HG02852 (cell line): ENCODE results near the gene DCUN1D2.
A peak's percentile ranks its signal among the peaks of the same experiment; 100 is the strongest.
"Not testable (repeated sequence)": the region's sequence is repeated elsewhere in the genome, so short reads cannot be mapped to it uniquely, and the experiment has no call there.

ENCODE experiments used
- ATAC-seq: cut with Tn5 transposase; IDR thresholded peaks from one replicate; pipeline ENCODE4 v1.9.1; 2021; ENCODE audit warnings: mild to moderate bottlenecking, moderate library complexity; ENCODE audit not compliant: unreplicated experiment

The DCUN1D2 gene

DNA sequence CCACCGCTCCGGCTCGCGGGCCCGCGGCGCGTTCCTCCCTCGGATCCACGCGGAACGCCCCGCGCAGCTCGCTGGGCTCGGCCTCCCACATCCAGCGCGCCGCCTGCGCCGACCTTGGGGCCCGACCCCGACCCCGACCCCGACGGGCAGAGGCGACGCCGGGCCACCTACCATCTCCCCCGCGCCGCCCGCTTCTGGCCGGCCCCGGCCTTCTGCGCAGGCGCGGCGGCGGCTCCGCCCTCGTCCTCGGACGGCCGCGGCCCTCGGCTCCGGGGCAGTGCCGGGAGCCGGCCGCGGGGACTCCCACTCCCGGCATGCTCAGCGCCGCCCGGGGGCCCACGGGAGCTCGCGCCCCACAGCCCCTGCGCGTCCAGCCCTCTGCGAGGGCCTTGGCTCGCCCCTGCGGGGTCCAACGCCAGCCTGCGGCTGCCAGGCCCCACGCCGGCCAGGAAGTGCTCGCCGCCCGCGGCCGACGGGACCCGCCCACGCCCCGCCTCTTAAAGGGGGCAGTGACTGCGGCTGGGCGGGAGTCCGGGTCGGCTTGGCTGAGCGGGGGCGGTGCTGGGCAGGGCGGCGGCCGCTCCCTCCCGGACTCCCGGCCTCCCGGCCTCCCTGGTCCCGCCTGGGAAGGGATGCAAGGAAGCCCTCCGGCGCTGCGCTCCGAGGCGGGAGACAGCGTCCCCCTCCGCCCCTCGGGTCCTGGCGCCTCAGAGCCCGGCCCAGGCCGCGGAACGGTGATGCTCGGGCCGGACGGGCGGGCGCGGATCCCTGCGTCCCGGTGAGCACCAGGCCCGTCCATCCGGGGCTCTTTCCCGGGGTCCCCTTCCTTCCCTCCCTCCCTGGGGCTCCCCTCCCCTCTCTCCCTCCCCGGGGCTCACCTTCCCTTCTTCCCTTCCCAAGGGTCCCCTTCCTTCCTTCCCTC, at the start of gene DCUN1D2:
TSS of gene DCUN1D2 (minus strand) at position 216 of the 922 bp plus-strand sequence. CDS start at position 174, 42 bp downstream.
- peak; percentile 71 for ATAC-seq

DNA sequence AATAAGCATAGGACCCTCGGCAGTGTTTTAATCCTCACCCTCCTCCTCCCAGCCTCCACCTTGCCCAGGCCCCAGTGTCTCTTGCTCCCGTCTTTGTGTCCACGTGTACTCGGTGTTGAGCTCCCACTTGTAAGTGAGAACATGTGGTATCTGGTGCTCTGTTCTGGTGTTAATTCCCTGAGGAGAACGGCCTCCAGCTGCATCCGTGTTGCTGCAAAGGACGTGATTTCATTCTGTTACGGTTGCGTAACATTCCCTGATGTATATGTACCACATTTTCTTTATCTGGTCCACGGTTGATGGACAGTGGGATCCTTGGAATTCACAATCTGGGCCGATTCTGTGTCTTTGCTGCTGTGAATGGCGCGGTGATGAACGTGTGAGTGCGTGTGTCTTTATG, 49.3 kb upstream of the DCUN1D2 start:
- ATAC-seq, result no peak

DNA sequence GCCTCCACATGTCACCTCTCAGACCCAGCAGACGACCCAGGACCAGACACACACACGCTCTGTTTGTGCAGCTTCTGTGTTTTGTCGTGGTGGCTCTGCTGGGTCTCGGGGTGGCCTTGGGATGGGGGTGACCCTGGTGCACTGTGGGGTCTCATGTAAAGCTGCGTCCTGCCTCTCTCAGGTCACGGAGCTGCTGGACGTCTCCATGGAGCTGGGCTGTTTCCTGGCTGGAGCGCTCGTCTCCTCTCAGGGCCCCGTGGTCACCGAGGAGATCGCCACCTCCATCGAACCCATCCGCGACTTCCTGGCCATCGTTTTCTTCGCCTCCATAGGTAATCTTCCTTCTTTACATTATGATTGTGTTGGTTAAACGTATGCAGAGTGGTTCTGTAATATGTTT, 48.7 kb upstream of the DCUN1D2 start:
- no peak for ATAC-seq

GRCh38 chr13:113538689-113539058, 48.2 kb upstream of the DCUN1D2 start:
- ATAC-seq, result no peak

DNA sequence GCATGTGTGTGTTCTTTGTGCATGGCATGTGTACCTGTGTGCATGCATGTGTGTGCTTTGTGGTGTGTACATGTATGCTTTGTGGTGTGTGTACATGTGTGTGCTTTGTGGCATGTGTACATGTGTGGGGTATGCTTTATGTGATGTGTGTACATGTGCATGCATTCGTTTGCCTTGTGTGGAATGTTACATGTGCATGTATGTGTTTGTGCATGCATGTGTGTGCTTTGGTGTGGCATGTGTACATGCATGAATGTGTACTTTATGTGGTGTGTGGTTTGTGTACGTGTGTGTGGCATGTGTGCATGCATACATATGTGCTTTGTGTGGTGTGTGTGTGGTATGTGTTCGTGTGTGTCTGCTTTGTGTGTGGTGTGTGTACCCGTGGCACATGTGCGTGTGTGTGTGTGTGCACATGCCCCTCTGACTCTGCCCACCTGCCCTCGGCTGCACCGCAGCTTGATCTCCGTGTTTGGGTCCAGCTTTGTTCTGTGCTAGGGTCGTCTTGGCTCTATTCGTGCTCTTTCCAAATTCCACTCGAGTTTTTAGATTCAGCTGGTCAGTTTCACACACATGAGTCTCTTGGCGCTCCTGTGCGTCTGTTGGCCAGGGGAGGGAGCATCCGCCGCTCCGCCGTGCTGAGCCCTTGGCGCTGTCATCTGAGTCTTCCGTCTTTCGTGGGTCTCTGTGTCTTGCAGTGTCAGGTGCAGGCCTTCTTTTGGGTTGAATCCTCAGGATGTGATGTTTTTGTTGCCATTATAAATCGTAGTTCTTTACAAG, 47.6 kb upstream of the DCUN1D2 start:
- ATAC-seq, result no peak

- ATAC-seq, result no peak
These were observed 46.7 kb upstream of the DCUN1D2 start for GRCh38 chr13:113537205-113537604.

GRCh38 chr13:113536461-113537110, 46.1 kb upstream of the DCUN1D2 start:
- ATAC-seq, result no peak

- ATAC-seq, result no peak
These were observed 44.9 kb upstream of the DCUN1D2 start for GRCh38 chr13:113535381-113535781.

GRCh38 chr13:113534236-113534860, 43.8 kb upstream of the DCUN1D2 start:
- ATAC-seq, result no peak

GRCh38 chr13:113533161-113533840, 42.8 kb upstream of the DCUN1D2 start:
- no peak for ATAC-seq

DNA sequence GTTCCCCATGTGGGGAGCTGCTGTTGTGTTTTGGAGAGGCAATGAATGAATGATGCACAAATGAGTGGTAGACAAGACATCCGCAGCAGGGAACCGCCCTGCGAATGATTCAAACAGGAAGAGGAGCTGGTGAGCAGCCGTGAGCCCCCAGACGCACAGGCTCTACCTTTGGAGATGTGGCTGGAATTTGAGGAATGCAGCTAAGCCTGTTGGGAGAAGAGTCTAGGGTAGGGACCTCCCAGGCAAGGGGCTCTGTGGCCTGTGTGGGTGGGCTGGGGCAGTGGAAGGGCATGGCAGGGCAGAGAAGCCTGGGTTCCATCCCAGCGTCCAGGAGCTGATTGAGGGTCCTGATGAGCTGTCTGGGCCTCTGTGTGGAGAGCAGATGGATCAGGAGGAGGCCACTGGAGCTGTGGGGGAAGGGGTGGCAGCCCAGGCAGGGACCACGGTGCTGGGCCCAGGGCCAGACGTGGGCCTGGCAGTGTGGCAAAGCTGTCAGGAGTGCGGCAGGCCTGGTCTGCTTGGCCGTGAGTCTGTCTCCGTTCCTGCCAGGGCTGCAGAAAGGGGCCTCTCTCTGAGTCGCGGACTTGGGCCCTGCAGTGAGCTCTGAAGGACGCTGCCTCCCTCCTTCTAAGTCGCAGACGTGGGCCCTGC, 41.8 kb upstream of the DCUN1D2 start:
- no peak for ATAC-seq

- ATAC-seq, result no peak
These were observed 40.7 kb upstream of the DCUN1D2 start for GRCh38 chr13:113531041-113531873.

GRCh38 chr13:113528813-113529180, 38.3 kb upstream of the DCUN1D2 start:
- no peak for ATAC-seq

DNA sequence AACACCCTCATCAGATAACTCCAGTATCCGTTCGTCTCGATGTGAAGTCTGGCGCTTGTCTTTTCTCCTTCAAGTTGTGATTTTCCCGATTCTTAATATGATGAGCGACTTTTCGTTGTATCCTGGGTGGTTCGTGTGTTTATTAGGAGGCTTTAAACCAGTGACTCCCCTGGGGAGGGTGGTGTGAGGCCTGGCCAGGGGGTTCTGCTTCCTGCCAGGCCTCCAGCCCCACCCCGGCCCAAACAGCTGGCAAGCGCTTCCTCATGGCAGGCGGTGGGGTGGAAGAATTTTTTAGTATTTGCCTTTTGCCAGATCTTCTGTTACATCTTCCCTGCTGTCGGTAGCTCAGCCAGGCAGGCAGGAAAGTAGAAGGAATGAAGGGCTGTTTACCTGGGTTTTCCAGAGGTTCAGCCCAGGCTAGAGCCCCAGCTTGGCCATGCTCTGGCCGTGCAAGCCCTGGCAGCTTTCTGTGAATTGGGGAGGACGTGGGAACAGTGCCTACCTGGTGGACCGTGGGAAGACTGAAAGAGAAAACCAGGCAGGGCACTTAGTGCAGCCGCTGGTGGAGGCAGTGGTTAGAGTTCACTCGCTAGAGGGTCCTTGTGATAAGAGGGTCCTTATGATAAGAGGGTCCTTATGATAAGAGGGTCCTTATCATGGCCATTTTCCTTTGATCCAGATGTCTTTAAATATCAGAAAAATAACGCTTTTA, 37.7 kb upstream of the DCUN1D2 start:
- no peak for ATAC-seq

DNA sequence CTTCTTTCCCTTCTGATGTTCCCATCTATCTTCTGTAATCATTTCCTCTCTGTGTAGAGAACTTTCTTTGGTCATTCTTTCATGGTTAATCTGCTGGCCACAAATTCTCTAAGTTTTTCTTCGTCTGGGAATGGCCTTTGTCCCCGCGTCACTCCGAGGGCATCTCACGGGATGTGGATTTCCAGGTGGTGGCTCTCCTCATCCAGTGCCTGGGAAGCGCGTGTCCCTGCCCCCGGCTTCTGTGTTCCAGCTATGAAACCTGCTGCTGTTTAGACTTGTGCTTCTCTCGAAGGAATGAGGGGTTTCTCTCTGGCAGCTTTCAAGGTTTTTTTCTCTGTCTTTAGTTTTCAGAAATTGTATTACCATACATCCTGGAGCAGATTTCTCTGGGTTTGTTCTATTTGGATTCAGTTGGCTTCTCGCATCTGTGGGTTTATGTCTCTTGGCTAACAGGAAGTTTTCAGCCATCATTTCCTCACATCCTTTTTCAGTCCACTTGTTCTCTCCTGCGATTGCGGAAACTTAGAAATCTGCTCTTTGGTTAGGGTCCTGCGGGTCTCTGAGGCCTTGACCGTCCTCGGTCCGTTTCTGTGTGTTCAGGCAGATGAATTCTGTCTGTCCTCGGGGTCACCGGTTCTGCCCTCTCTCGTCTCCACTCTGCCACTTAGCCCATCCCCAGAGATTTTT, 36.9 kb upstream of the DCUN1D2 start:
- ATAC-seq, result no peak

GRCh38 chr13:113526466-113527220, 36.1 kb upstream of the DCUN1D2 start:
- no peak for ATAC-seq

- ATAC-seq, result not testable (repeated sequence)
These were observed 31.9 kb upstream of the DCUN1D2 start for GRCh38 chr13:113522438-113522837.
